Measurements from ENCODE around the gene UVRAG.

DNA sequence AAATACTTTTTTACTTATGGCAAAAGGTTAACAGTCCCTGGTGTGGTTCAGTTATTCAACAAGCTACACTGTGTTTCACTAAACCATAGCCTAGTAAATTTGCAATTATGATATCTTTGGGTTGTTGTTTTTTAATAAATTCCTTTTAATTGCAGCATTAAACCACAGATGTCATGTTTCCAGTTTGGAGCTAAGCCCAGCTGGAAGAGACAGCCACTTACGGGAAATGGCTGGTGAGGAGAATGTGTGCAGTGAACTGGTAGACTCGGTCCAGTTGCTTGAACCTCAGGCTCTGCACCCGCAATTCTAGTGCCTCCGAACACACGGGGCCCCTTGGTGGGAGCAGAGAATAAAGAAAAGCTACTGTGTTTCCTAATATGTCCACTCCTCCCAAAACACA lies 320.5 kb downstream of the UVRAG start:
- TF ChIP-seq, protein P1, sequence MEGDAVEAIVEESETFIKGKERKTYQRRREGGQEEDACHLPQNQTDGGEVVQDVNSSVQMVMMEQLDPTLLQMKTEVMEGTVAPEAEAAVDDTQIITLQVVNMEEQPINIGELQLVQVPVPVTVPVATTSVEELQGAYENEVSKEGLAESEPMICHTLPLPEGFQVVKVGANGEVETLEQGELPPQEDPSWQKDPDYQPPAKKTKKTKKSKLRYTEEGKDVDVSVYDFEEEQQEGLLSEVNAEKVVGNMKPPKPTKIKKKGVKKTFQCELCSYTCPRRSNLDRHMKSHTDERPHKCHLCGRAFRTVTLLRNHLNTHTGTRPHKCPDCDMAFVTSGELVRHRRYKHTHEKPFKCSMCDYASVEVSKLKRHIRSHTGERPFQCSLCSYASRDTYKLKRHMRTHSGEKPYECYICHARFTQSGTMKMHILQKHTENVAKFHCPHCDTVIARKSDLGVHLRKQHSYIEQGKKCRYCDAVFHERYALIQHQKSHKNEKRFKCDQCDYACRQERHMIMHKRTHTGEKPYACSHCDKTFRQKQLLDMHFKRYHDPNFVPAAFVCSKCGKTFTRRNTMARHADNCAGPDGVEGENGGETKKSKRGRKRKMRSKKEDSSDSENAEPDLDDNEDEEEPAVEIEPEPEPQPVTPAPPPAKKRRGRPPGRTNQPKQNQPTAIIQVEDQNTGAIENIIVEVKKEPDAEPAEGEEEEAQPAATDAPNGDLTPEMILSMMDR (IDR thresholded peaks at IDR 0.05), result no peak
- TF ChIP-seq POLR2A (IDR thresholded peaks at IDR 0.05), result no peak
